ENCODE results near the gene ATAD2B.

DNA sequence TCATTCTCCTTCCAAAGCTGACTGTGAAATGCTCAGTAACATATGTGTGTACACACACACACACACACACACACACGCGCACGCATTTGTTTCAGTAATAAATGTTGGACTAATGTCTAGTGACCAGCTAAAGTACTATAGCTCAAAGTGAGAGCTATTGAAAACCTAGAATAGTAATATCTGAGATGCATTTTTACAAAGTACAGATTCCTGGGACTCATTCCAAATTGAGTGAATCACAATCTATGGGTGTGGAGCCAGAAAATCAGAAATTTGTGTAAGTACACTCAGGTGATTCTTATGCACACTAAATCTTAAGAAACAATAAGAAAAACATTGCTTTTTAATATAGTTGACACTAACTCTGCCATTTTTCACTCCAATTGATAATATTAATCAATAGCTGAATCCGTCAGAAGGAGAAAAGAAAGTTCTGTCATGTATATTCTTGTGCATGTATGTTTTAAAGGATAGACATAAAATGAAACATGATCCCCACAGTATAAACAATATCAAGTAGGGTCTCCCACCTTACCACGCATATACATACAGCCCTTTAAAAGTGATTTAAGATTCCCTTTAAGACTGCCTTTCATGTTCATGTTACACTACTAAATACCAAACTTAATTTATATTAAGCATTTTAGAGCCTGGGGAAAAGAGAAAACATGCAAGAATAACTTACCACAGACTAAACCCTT lies 123.5 kb downstream of the ATAD2B start:
- TF ChIP-seq POLR2A (IDR thresholded peaks at IDR 0.05; ENCODE audit: low read depth, low read length) (no peak), SMC3 (IDR thresholded peaks at IDR 0.05; ENCODE audit: low read depth, low read length) (no peak), MAZ (IDR thresholded peaks at IDR 0.05; ENCODE audit: borderline replicate concordance, low read depth, low read length) (no peak), RCOR1 (IDR thresholded peaks at IDR 0.05; ENCODE audit: insufficient replicate concordance, low read length) (no peak), BHLHE40 (IDR thresholded peaks at IDR 0.05; ENCODE audit: low read depth, low read length) (no peak)
- TF ChIP-seq, protein P1, sequence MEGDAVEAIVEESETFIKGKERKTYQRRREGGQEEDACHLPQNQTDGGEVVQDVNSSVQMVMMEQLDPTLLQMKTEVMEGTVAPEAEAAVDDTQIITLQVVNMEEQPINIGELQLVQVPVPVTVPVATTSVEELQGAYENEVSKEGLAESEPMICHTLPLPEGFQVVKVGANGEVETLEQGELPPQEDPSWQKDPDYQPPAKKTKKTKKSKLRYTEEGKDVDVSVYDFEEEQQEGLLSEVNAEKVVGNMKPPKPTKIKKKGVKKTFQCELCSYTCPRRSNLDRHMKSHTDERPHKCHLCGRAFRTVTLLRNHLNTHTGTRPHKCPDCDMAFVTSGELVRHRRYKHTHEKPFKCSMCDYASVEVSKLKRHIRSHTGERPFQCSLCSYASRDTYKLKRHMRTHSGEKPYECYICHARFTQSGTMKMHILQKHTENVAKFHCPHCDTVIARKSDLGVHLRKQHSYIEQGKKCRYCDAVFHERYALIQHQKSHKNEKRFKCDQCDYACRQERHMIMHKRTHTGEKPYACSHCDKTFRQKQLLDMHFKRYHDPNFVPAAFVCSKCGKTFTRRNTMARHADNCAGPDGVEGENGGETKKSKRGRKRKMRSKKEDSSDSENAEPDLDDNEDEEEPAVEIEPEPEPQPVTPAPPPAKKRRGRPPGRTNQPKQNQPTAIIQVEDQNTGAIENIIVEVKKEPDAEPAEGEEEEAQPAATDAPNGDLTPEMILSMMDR (conservative IDR thresholded peaks at IDR 0.05; ENCODE audit: low read depth, low read length) = no peak
- TF ChIP-seq, protein P2, sequence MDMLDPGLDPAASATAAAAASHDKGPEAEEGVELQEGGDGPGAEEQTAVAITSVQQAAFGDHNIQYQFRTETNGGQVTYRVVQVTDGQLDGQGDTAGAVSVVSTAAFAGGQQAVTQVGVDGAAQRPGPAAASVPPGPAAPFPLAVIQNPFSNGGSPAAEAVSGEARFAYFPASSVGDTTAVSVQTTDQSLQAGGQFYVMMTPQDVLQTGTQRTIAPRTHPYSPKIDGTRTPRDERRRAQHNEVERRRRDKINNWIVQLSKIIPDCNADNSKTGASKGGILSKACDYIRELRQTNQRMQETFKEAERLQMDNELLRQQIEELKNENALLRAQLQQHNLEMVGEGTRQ (IDR thresholded peaks at IDR 0.05; ENCODE audit: low read depth, low read length) = no peak
- TF ChIP-seq, protein P3, sequence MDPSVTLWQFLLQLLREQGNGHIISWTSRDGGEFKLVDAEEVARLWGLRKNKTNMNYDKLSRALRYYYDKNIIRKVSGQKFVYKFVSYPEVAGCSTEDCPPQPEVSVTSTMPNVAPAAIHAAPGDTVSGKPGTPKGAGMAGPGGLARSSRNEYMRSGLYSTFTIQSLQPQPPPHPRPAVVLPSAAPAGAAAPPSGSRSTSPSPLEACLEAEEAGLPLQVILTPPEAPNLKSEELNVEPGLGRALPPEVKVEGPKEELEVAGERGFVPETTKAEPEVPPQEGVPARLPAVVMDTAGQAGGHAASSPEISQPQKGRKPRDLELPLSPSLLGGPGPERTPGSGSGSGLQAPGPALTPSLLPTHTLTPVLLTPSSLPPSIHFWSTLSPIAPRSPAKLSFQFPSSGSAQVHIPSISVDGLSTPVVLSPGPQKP (IDR thresholded peaks at IDR 0.05; ENCODE audit: borderline replicate concordance, low read depth, low read length) = no peak
